Measurements from ENCODE around the gene ATP2B2. TPM values are rescaled to one million over a fixed set of nuclear protein-coding genes. Genes with fewer than 3 reads are reported as not detected.

The ATP2B2 gene
- total and polyA plus RNA-seq, 10 of the 15 experiments (the other 5 are each of a cell fraction or from before 2014, with no cell fraction given), result 0.04 TPM; not detected in 9

DNA sequence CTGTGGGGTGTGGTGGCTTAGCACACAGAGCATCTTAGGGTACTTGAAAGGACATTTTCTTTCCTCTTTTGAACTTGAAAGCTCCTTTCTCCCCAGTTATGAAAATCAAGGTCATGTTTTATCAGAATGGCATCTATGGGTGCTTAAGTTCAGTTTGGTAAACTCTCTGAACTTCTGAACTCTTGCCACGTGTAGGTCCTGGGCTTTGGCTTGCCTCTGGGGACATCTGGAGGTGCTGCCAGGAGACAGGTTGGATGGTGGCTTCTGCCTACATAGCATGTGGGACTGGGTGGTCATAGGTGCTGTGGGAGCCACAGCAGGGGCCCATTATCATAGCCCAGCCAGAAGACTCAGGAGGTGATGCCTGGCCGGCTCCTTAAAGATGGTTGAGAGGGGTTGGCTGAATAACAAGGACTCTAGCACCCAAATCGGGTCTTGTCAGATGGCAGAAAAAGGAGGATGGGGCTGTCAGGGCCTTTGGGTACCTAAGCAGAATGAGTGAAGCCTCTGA, 228.2 kb downstream of the ATP2B2 start:
- Histone ChIP-seq H3K27ac (ENCODE audit: control insufficient read depth, insufficient read depth) (no peak overlapping the region), H3K36me3 (ENCODE audit: control insufficient read depth in 2 of 2, insufficient read depth in 2 of 2, low read length in 1 of 2) (peaks cover 31 to 43% of the 10 kb centered on the region in 2 experiments; a peak in 3 of 4 replicates), H3K9me3 (replicated peaks; ENCODE audit: control insufficient read depth, insufficient read depth, low read length) (no peaks in the 10 kb centered on the region), H4K20me1 (ENCODE audit: control insufficient read depth, insufficient read depth) (no peaks in the 10 kb centered on the region; the same call in none of the 2 replicates), H2AFZ (ENCODE audit: control insufficient read depth, low read depth, low read length) (no peak overlapping the region), H3K79me2 (ENCODE audit: control insufficient read depth, insufficient read depth, low read length) (peaks cover 25% of the 10 kb centered on the region), H3K4me3 (no peak overlapping the region), H3K27me3 (replicated peaks in 1 of 2; ENCODE audit: control insufficient read depth in 2 of 2, insufficient read depth in 2 of 2, low read length in 1 of 2) (no peaks in the 10 kb centered on the region), H3K9ac (ENCODE audit: control insufficient read depth, insufficient read depth, low read length) (no peak overlapping the region), H3K4me1 (ENCODE audit: control insufficient read depth, insufficient read depth, low read length) (peaks cover 4% of the 10 kb centered on the region; the same call in 1 of the 2 replicates), H3K4me2 (ENCODE audit: control insufficient read depth, insufficient read depth) (no peak overlapping the region)
- in situ Hi-C loops (cut with MboI), result no loop called here
- BruUV-seq (replicated peaks), result no TSS peak
- ChIA-PET POLR2A (no interaction called here), SMC1A (ENCODE audit: uncharacterized antibody, unreplicated experiment) (no interaction called here), CTCF (no interaction called here), RAD21 (ENCODE audit: unreplicated experiment) (no interaction called here)
- WGBS (ENCODE audit: insufficient coverage, insufficient replicate concordance, low lambda C conversion rate, missing lambda C conversion rate), result 98% methylated on average over 3 of the region's 3 CpGs
- TF ChIP-seq HDGF (IDR thresholded peaks at IDR 0.05) (no peak), YY1 (IDR thresholded peaks at IDR 0.05; ENCODE audit: low read depth, low read length) (no peak), NR2C1 (IDR thresholded peaks at IDR 0.05) (no peak), RFX5 (IDR thresholded peaks at IDR 0.05; ENCODE audit: low read depth, low read length) (no peak)
- TF ChIP-seq, protein P1, sequence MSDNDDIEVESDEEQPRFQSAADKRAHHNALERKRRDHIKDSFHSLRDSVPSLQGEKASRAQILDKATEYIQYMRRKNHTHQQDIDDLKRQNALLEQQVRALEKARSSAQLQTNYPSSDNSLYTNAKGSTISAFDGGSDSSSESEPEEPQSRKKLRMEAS (IDR thresholded peaks at IDR 0.05; ENCODE audit: low read depth, low read length), result no peak
- TF ChIP-seq, protein P2, sequence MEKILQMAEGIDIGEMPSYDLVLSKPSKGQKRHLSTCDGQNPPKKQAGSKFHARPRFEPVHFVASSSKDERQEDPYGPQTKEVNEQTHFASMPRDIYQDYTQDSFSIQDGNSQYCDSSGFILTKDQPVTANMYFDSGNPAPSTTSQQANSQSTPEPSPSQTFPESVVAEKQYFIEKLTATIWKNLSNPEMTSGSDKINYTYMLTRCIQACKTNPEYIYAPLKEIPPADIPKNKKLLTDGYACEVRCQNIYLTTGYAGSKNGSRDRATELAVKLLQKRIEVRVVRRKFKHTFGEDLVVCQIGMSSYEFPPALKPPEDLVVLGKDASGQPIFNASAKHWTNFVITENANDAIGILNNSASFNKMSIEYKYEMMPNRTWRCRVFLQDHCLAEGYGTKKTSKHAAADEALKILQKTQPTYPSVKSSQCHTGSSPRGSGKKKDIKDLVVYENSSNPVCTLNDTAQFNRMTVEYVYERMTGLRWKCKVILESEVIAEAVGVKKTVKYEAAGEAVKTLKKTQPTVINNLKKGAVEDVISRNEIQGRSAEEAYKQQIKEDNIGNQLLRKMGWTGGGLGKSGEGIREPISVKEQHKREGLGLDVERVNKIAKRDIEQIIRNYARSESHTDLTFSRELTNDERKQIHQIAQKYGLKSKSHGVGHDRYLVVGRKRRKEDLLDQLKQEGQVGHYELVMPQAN (conservative IDR thresholded peaks at IDR 0.05), result no peak
- TF ChIP-seq, protein P3, sequence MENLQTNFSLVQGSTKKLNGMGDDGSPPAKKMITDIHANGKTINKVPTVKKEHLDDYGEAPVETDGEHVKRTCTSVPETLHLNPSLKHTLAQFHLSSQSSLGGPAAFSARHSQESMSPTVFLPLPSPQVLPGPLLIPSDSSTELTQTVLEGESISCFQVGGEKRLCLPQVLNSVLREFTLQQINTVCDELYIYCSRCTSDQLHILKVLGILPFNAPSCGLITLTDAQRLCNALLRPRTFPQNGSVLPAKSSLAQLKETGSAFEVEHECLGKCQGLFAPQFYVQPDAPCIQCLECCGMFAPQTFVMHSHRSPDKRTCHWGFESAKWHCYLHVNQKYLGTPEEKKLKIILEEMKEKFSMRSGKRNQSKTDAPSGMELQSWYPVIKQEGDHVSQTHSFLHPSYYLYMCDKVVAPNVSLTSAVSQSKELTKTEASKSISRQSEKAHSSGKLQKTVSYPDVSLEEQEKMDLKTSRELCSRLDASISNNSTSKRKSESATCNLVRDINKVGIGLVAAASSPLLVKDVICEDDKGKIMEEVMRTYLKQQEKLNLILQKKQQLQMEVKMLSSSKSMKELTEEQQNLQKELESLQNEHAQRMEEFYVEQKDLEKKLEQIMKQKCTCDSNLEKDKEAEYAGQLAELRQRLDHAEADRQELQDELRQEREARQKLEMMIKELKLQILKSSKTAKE (IDR thresholded peaks at IDR 0.05; ENCODE audit: low read depth, poor library complexity, severe bottlenecking), result no peak
- FAIRE-seq (no peak), DNase-seq (ENCODE audit: low read depth, low spot score) (no peak), ATAC-seq (no peak)
- intact Hi-C loops (cut with micrococcal nuclease; ENCODE audit: unreplicated experiment), result no loop called here
